Measurements from ENCODE around the gene RMRP. TPM values are rescaled to one million over a fixed set of nuclear protein-coding genes. Genes with fewer than 3 reads are reported as not detected.

Gene RMRP
- total RNA-seq, 2 donors from 2014 or later = 17,917 to 26,785 TPM

GRCh38 chr9:35675732-35676392, 18.0 kb upstream of the RMRP start:
- no peak for TF ChIP-seq CTCF (IDR thresholded peaks at IDR 0.05)
- intact Hi-C loops (cut with DNase I) = no loop called here
- peak; percentile 57 for DNase-seq
- Histone ChIP-seq H3K4me1 (peaks cover 9% of the 10 kb centered on the region), H3K36me3 (no peaks in the 10 kb centered on the region), H3K9me3 (no peaks in the 10 kb centered on the region), H3K27ac (no peak overlapping the region), H3K4me3 (peak overlapping the region; percentile 44), H3K9ac (ENCODE audit: low read depth in 2 of 2, low read length in 2 of 2) (peak overlapping the region; percentile 51 to 62), H3K27me3 (no peaks in the 10 kb centered on the region)

- peak overlapping the region; percentile 44 for H3K4me3 ChIP-seq
- TF ChIP-seq CTCF (IDR thresholded peaks at IDR 0.05) = no peak
- H3K36me3 ChIP-seq = no peaks in the 10 kb centered on the region
- H3K4me1 ChIP-seq = peaks cover 9% of the 10 kb centered on the region
- no peaks in the 10 kb centered on the region for H3K27me3 ChIP-seq
- H3K9ac ChIP-seq (ENCODE audit: low read depth in 2 of 2, low read length in 2 of 2) = peak overlapping the region; percentile 51 to 62
- H3K27ac ChIP-seq = no peak overlapping the region
- intact Hi-C loops (cut with DNase I) = no loop called here
- H3K9me3 ChIP-seq = no peaks in the 10 kb centered on the region
- no peak for DNase-seq
Observed at GRCh38 chr9:35675204-35675603, 17.4 kb upstream of the RMRP start.

GRCh38 chr9:35674025-35674361, 16.2 kb upstream of the RMRP start:
- no peak for TF ChIP-seq CTCF (IDR thresholded peaks at IDR 0.05)
- Histone ChIP-seq H3K9ac (ENCODE audit: low read depth in 2 of 2, low read length in 2 of 2) (peak overlapping the region in 1 of 2 donors; percentile 34), H3K27ac (no peak overlapping the region), H3K4me3 (no peak overlapping the region), H3K36me3 (no peaks in the 10 kb centered on the region), H3K9me3 (no peaks in the 10 kb centered on the region), H3K4me1 (peaks cover 9% of the 10 kb centered on the region), H3K27me3 (no peaks in the 10 kb centered on the region)
- intact Hi-C loops (cut with DNase I) = no loop called here
- no peak for DNase-seq

GRCh38 chr9:35673132-35674024, 15.6 kb upstream of the RMRP start, which contains the start of gene CA9:
TSS of gene CA9 (plus strand) at chr9:35673928. CDS start at chr9:35673960, 32 bp downstream.
- Histone ChIP-seq H3K4me1 (peaks cover 9% of the 10 kb centered on the region), H3K9me3 (no peaks in the 10 kb centered on the region), H3K36me3 (no peaks in the 10 kb centered on the region), H3K27me3 (no peaks in the 10 kb centered on the region), H3K4me3 (no peak within 1 kb of the TSS), H3K9ac (ENCODE audit: low read depth in 2 of 2, low read length in 2 of 2) (peak within 1 kb of the TSS in 1 of 2 donors; percentile 34), H3K27ac (no peak within 1 kb of the TSS)
- DNase-seq = peak; percentile 54
- intact Hi-C loops (cut with DNase I) = no loop called here
- TF ChIP-seq CTCF (IDR thresholded peaks at IDR 0.05) = no peak

- Histone ChIP-seq H3K9ac (ENCODE audit: low read depth in 2 of 2, low read length in 2 of 2) (peak overlapping the region in 1 of 2 donors; percentile 16), H3K4me1 (no peaks in the 10 kb centered on the region), H3K27ac (peak overlapping the region; percentile 68), H3K4me3 (no peak overlapping the region), H3K9me3 (no peaks in the 10 kb centered on the region), H3K36me3 (no peaks in the 10 kb centered on the region), H3K27me3 (no peaks in the 10 kb centered on the region)
- intact Hi-C loops (cut with DNase I) = no loop called here
- peak; percentile 94 for DNase-seq
- no peak for TF ChIP-seq CTCF (IDR thresholded peaks at IDR 0.05)
Observed at GRCh38 chr9:35669331-35670145, 11.7 kb upstream of the RMRP start.
